CD14-positive monocyte (primary cell): ENCODE measurements around the gene BMPER. TPM values are rescaled to one million over a fixed set of nuclear protein-coding genes. Genes with fewer than 3 reads are reported as not detected.

Experiments
- DNase-seq, 3 donors: peaks; one replicate each; pipeline ENCODE4 v3.0.0-alpha.2; 2011 to 2022
- H2AFZ ChIP-seq: 2 replicates; pipeline ENCODE4 v1.6.0; 2012; ENCODE audit warnings: mild to moderate bottlenecking, low read depth, low read length, inconsistent platforms; ENCODE audit not compliant: insufficient read depth, poor library complexity, severe bottlenecking
- H3K27ac ChIP-seq, 2 donors: 1 replicate in 1 of 2; 2 replicates in 1 of 2; pipeline ENCODE4 v1.5.1; 2012 to 2013; ENCODE audit warnings: low read length in 2 of 2, control low read depth in 1 of 2, inconsistent platforms in 1 of 2, low read depth in 1 of 2, mild to moderate bottlenecking in 1 of 2
- H3K27me3 ChIP-seq, 2 donors: one replicate each; pipeline versions ENCODE4 v1.6.0 to v1.6.1; 2011 to 2013; ENCODE audit warnings: low read length in 2 of 2; ENCODE audit not compliant: control insufficient read depth in 2 of 2, insufficient read depth in 2 of 2
- H3K36me3 ChIP-seq, 2 donors: replicated peaks in 1 of 2; 1 replicate in 1 of 2; 2 replicates in 1 of 2; pipeline versions ENCODE4 v1.5.1 to v1.6.1; 2012 to 2013; ENCODE audit warnings: low read length in 2 of 2, control low read depth in 1 of 2, inconsistent platforms in 1 of 2, mild to moderate bottlenecking in 1 of 2; ENCODE audit not compliant: insufficient read depth in 2 of 2, control insufficient read depth in 1 of 2
- H3K4me1 ChIP-seq, 2 donors: 1 replicate in 1 of 2; 2 replicates in 1 of 2; pipeline versions ENCODE4 v1.5.1 to v1.6.1; 2012 to 2013; ENCODE audit warnings: low read length in 2 of 2, control low read depth in 1 of 2, inconsistent platforms in 1 of 2, mild to moderate bottlenecking in 1 of 2, moderate library complexity in 1 of 2; ENCODE audit not compliant: insufficient read depth in 2 of 2, control insufficient read depth in 1 of 2
- H3K4me2 ChIP-seq: replicated peaks from 2 replicates; pipeline ENCODE3; 2012; ENCODE audit warnings: low read length, moderate library complexity, mild to moderate bottlenecking; ENCODE audit not compliant: poor library complexity, severe bottlenecking; ENCODE audit errors: extremely low read depth
- H3K4me3 ChIP-seq, 3 experiments: fragments of 200-600 bp in 1 of 3; sonication (generic) in 1 of 3; replicated peaks in 1 of 3; 1 replicate in 2 of 3; 2 replicates in 1 of 3; pipeline ENCODE4 v1.5.1; 2011 to 2013; ENCODE audit warnings: low read length in 3 of 3, mild to moderate bottlenecking in 3 of 3, control low read depth in 2 of 3, low read depth in 2 of 3, inconsistent platforms in 1 of 3, moderate library complexity in 1 of 3
- H3K79me2 ChIP-seq: 2 replicates; pipeline ENCODE4 v1.6.0; 2012; ENCODE audit warnings: mild to moderate bottlenecking, control low read depth, inconsistent platforms, low read length, moderate library complexity; ENCODE audit not compliant: insufficient read depth
- H3K9ac ChIP-seq: 2 replicates; pipeline ENCODE4 v1.6.0; 2017; ENCODE audit warnings: low read length, mild to moderate bottlenecking; ENCODE audit not compliant: insufficient read depth, poor library complexity, severe bottlenecking
- H3K9me3 ChIP-seq, 2 donors: replicated peaks in 1 of 2; 1 replicate in 1 of 2; 2 replicates in 1 of 2; pipeline versions ENCODE4 v1.5.1 to v1.6.1; 2012 to 2013; ENCODE audit warnings: low read length in 2 of 2, control low read depth in 1 of 2; ENCODE audit not compliant: control insufficient read depth in 1 of 2, insufficient read depth in 1 of 2
- H4K20me1 ChIP-seq: 2 replicates; pipeline ENCODE4 v1.6.0; 2012; ENCODE audit warnings: mild to moderate bottlenecking, low read length, control low read depth, moderate library complexity; ENCODE audit not compliant: insufficient read depth
- H3K27ac Mint-ChIP-seq, 7 donors: one replicate each; pipeline ENCODE4 v1.8.0; 2020; ENCODE audit warnings: mild to moderate bottlenecking in 7 of 7, mixed read lengths in 7 of 7, moderate library complexity in 6 of 7, inconsistent platforms in 2 of 7
- H3K27me3 Mint-ChIP-seq, 3 donors: one replicate each; pipeline ENCODE4 v1.8.0; 2021 to 2022; ENCODE audit warnings: low read depth in 3 of 3, mild to moderate bottlenecking in 3 of 3, mixed read lengths in 3 of 3, moderate library complexity in 3 of 3, inconsistent platforms in 1 of 3
- H3K36me3 Mint-ChIP-seq, 2 donors: one replicate each; pipeline ENCODE4 v1.8.0; 2020; ENCODE audit warnings: mixed read lengths in 2 of 2, inconsistent platforms in 1 of 2, mild to moderate bottlenecking in 1 of 2
- H3K4me1 Mint-ChIP-seq: one replicate; pipeline ENCODE4 v1.8.0; 2020; ENCODE audit warnings: mild to moderate bottlenecking, mixed read lengths
- H3K4me3 Mint-ChIP-seq, 2 donors: one replicate each; pipeline ENCODE4 v1.8.0; 2020; ENCODE audit warnings: mild to moderate bottlenecking in 2 of 2, mixed read lengths in 2 of 2, moderate library complexity in 1 of 2
- H3K9me3 Mint-ChIP-seq, 7 donors: one replicate each; pipeline ENCODE4 v1.8.0; 2020 to 2022; ENCODE audit warnings: mixed read lengths in 7 of 7, mild to moderate bottlenecking in 6 of 7, moderate library complexity in 6 of 7, inconsistent platforms in 2 of 7
- CTCF ChIP-seq: fragments of 200-600 bp; IDR thresholded peaks from one replicate; pipeline ENCODE4 v1.8.0; 2022; ENCODE audit warnings: antibody characterized with exemption, mild to moderate bottlenecking
- WGBS: methylation state at CpG from one replicate; pipeline ENCODE4 v1.1.5; 2013; ENCODE audit warnings: missing lambda C conversion rate; ENCODE audit not compliant: insufficient coverage; 5-methylcytosine and 5-hydroxymethylcytosine counted together
- intact Hi-C, 2 donors: fragments of 100-400 bp; cut with micrococcal nuclease; formaldehyde crosslinking; loops; one replicate each; pipeline versions ENCODE4 v1.15.0 to v1.15.1; 2023
- polyA plus RNA-seq, 3 donors: library from polyadenylated mRNA; depleted of rRNA in 1 of 3; unstranded in 2 of 3; stranded (reverse) in 1 of 3; fragments of 300-500 nt in 2 of 3; fragments of >200 nt in 1 of 3; fragmentation: Illumina TruSeq in 2 of 3; gene quantifications; 1 replicate in 2 of 3; 2 replicates in 1 of 3; pipeline ENCODE4 v1.2.3, GENCODE V29; 2012 to 2021

Gene BMPER
- polyA plus RNA-seq, 3 donors, result not detected

GRCh38 chr7:34175837-34176236 lies 270.5 kb downstream of the BMPER start:
- intact Hi-C loops, result no loop called here
- H3K27ac ChIP-seq, result no peak overlapping the region

GRCh38 chr7:34177476-34177875 lies 272.1 kb downstream of the BMPER start:
- no peaks in the 10 kb centered on the region for H3K36me3 ChIP-seq
- no peak overlapping the region for H3K4me3 Mint-ChIP-seq
- no peak overlapping the region for H3K9ac ChIP-seq
- H3K27ac ChIP-seq, result no peak overlapping the region
- H3K27me3 Mint-ChIP-seq, result peaks cover 0 to 2% (median 0%) of the 10 kb centered on the region in 3 donors
- no peaks in the 10 kb centered on the region for H3K27me3 ChIP-seq
- no CpG with 5 or more reads among the region's 3 CpGs for WGBS
- no peaks in the 10 kb centered on the region for H3K36me3 Mint-ChIP-seq
- no peak overlapping the region for H3K4me3 ChIP-seq
- no peaks in the 10 kb centered on the region for H3K79me2 ChIP-seq
- H3K4me2 ChIP-seq, result no peak overlapping the region
- no peaks in the 10 kb centered on the region for H3K4me1 Mint-ChIP-seq
- no peaks in the 10 kb centered on the region for H3K4me1 ChIP-seq
- no peaks in the 10 kb centered on the region for H4K20me1 ChIP-seq
- no peak overlapping the region for H2AFZ ChIP-seq
- DNase-seq, result no peak
- no peak overlapping the region for H3K27ac Mint-ChIP-seq
- peaks cover 20 to 21% of the 10 kb centered on the region in 2 donors for H3K9me3 ChIP-seq
- no peak for TF ChIP-seq CTCF
- intact Hi-C loops, result no loop called here
- H3K9me3 Mint-ChIP-seq, result peaks cover 5 to 19% (median 11%) of the 10 kb centered on the region in 7 donors

More at GRCh38 chr7:34175837-34176236, 270.5 kb downstream of the BMPER start:
- H3K4me3 Mint-ChIP-seq, result no peak overlapping the region
- H3K36me3 ChIP-seq, result no peaks in the 10 kb centered on the region
- peaks cover 5 to 19% (median 11%) of the 10 kb centered on the region in 7 donors for H3K9me3 Mint-ChIP-seq
- H3K9ac ChIP-seq, result no peak overlapping the region
- no peak overlapping the region for H2AFZ ChIP-seq
- peaks cover 13 to 14% of the 10 kb centered on the region in 2 donors for H3K9me3 ChIP-seq
- H3K4me1 ChIP-seq, result no peaks in the 10 kb centered on the region
- H3K79me2 ChIP-seq, result no peaks in the 10 kb centered on the region
- H3K27me3 ChIP-seq, result no peaks in the 10 kb centered on the region
- no peak overlapping the region for H3K4me3 ChIP-seq
- no peak for DNase-seq
- no peaks in the 10 kb centered on the region for H4K20me1 ChIP-seq
- WGBS, result no CpG with 5 or more reads among the region's 3 CpGs
- H3K27ac Mint-ChIP-seq, result no peak overlapping the region
- H3K4me2 ChIP-seq, result no peak overlapping the region
- H3K4me1 Mint-ChIP-seq, result no peaks in the 10 kb centered on the region
- no peaks in the 10 kb centered on the region for H3K36me3 Mint-ChIP-seq
- peaks cover 0 to 2% (median 0%) of the 10 kb centered on the region in 3 donors for H3K27me3 Mint-ChIP-seq
- no peak for TF ChIP-seq CTCF
